Keratinocyte (primary cell): ENCODE results near the gene ERC2.

ENCODE experiments used
- CTCF ChIP-seq, 3 experiments: IDR thresholded peaks in 1 of 3; conservative IDR thresholded peaks in 1 of 3; optimal IDR thresholded peaks in 1 of 3; 2 replicates in 2 of 3; 3 replicates in 1 of 3; pipeline versions ENCODE3 to v1.5.1; 2011; ENCODE audit warnings: low read length in 3 of 3, mild to moderate bottlenecking in 3 of 3, moderate library complexity in 2 of 3, control low read depth in 1 of 3, inconsistent platforms in 1 of 3; ENCODE audit not compliant: insufficient read depth in 2 of 3; ENCODE audit errors: extremely low read depth in 1 of 3
- EZH2 ChIP-seq: IDR thresholded peaks from one replicate; pipeline ENCODE4 v1.6.1; 2012; ENCODE audit warnings: inconsistent platforms, mild to moderate bottlenecking, low read length, moderate library complexity

GRCh38 chr3:56365905-56366640 lies 102.2 kb downstream of the ERC2 start:
- no peak for TF ChIP-seq CTCF (optimal IDR thresholded peaks at IDR 0.05 in 1 of 3, IDR thresholded peaks at IDR 0.05 in 1 of 3, conservative IDR thresholded peaks at IDR 0.05 in 1 of 3; ENCODE audit: extremely low read depth in 1 of 3, insufficient read depth in 2 of 3, low read length in 3 of 3)
- TF ChIP-seq EZH2: no peak
